Activated gamma-delta T cell treated with anti-CD3 and anti-CD28 coated beads, Interleukin-2, amount 50 U/mL, for 16 hours (primary cell): ENCODE results near the gene FXYD4.

ENCODE experiments used
- DNase-seq: peaks from one replicate; pipeline ENCODE4 v3.0.0-alpha.2; 2020; ENCODE audit warnings: low read depth

FXYD4 gene

DNA sequence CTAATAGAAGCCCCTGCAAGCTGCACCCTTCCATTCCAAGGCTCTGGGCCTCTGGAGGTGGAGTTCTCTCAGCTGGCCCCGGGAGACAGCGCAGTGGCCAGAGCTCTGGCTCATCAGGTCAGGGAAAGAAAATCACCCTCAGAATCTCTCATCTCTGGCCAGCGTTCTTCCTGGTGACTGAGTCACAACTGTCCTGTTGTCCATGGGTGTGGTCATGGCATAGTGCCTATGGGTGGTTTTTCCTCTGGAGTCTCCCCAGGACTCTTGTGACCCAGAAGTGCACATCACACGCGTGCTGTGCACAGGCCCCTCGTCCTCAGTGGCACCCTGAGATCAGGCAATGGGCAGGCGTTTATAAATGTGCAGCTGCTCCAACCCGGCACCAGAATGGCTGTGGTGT, 27.4 kb upstream of the FXYD4 start:
- DNase-seq = no peak

DNA sequence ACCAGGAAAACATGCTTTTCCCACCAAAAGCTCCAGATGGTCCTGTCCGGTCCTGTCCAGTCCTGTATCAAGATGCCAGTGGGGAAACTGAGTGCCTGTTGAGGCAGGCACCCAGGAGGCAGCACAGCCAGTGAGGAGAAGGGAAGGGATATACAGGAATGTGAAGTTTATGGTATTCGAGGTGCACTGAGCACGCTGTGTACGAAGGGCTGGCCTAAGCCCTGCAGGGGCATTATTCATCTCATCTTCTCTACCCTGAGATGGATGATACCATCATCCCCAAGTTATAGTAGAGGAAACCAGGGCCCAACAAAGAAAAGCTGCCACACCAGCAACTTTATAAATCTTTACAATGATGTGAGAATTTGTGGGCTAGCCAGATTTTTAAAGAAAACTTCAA, 23.4 kb upstream of the FXYD4 start:
- DNase-seq = no peak

DNA sequence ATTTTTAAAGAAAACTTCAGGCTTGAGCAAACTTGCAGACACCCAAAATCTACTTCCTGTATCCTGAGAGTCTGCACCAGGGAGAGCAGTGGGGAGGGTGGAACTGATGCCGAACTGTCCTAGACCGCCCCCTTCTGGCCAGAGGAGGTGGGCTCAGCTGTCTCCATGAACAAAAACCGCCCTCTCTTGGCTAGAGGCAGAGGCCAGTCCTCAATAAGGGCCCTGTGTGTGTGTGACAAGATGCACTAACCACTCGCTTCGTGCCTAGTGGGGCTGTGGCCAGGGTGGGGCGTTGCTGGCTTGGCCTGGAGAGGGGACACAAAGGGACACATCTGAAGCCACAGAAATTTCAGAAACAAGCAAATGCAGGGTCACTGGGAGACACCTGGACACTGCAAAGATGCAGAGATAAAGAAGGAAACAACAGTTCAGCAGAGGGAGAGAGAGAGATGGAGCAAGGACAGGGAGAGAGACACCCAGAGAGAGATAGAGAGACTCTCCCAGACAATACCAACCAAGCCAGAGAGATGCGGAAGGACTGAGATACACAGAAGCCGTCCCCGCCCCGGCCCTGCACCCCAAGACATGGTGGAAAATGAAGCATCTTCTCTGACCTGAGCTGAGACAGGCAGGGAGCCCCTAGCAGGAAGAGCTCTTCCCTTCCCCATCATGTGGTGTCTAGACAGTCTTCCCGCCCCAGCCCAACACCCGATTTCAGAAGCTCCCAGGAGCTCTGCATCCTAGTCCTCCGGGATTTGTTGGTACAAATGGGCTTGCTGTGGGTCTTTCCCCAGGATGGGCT, 22.7 kb upstream of the FXYD4 start:
- DNase-seq = peak; percentile 81

DNA sequence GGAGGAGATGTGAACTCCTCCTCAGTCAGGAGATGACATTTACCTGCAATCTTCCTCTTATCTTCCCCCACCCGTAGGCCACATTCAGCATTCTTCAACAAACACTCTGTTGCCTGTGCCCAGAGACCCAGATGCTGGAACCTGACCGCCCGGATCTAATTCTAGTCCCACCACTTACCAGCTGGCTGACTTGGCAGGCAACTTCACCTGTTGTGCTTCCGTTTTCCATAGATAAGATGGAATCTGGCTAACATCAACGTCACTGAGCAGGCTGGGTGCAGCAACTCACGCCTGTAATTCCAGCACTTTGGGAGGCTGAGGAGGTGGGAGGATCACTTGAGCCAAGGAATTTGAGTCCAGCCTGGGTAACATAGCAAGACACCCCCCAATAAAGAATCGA, 21.3 kb upstream of the FXYD4 start:
- no peak for DNase-seq

DNA sequence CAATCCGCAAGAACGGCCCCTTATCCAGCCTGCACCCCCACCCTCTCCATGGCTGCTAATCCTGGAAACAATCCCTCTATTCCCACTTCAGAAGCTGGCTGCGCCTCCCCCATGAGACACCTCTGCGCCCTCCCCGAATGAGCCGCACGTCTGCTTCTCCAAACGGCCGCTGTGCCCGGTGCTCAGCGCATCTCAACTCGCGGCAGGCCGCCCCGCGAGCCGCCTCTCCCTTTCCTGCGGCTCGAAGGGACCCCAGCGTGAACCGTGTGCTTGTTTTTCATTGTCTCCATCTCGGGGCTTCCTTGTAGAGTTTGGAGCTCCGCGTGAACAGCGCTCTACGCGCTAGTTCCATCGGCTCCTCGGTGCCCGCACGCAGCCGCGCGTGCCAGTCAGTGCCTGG, 20.8 kb upstream of the FXYD4 start:
- DNase-seq = no peak

DNA sequence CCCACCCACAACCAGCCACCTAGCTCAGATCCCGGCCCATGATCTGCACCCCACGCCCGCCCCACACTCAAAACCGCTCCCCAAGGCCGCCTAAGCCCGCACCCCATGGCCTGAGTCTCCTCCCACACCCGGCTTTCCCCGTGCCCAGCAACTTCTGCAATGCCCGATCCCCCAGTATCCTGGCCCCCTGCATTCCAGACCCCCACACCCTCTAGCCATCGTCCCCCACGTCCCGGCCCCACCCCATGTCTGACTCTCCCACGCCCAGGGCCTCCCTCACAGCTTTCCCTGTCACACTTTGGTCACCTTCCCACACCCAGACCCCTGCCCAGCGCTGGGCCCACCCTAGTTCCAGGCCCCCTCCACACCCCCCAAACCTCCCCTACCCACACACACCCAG, 20.1 kb upstream of the FXYD4 start:
- no peak for DNase-seq

DNA sequence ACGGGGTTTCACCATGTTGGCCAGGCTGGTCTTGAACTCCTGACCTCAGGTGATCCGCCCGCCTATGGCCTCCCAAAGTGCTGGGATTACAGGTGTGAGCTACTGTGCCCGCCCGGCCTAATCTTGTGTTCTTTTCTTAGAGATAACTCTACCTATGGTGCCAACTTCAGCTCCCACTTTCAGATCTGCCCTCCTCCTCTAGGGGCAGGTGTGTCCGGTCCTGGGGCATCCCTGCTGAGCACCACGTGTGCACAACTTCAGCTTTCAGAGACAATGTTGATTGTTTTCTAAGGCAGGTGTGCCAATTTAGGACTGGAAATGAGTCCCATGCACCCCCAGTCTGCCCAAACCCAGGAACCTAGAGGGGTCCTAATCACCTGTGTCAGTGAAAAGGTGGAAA, 18.5 kb upstream of the FXYD4 start:
- no peak for DNase-seq

DNA sequence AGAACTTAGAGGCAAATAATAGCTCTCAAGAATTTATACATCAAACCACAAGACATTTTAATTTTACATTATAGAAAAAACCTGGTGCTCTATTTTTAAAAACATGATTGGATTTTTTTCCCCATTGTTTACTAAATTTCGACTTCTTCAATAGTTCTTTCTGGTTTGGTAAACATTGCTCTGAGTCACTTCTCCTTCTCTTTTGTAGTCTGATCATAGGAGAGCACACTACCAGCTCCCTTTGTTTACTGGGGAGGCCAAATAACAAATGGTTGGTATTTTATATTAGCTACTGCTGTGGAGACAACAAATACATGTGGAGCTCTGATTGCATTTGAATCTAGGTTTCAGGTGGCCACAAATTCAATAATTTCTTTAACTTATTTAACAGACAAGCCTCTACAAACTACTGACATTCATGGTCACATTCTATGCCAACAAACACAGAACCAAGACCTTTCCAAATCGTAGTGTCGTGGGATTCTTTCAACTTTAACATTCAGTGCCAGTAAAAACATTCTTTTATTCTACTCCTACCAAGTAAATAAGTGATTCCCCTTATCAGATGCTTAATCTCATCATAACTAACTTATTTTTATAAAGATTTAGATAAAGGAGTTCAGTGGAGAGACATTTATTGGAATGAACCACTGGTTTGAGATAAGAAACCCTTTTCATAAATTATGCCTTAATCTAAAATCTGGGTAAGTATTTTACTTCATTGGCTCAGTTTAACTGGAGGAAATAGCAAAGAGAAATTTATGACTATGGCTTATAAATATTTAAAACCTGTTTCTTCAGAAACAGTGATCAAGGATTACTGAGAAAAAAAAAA, 17.7 kb upstream of the FXYD4 start:
- DNase-seq = no peak

DNA sequence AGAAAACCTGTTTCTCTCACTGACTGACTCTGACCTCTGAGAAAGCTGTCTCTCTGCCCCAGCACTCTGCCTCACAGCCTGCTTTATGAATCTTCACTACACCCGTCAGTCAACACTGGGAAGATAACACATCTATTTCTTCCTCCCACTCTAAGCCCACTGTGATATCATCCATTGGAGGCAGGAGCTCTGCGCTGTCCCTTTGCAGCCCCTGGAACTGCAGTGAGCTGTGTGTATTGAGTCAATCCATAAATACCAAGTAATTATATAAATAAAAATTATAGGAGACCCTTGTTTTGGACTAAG, 17.2 kb upstream of the FXYD4 start:
- DNase-seq = no peak

DNA sequence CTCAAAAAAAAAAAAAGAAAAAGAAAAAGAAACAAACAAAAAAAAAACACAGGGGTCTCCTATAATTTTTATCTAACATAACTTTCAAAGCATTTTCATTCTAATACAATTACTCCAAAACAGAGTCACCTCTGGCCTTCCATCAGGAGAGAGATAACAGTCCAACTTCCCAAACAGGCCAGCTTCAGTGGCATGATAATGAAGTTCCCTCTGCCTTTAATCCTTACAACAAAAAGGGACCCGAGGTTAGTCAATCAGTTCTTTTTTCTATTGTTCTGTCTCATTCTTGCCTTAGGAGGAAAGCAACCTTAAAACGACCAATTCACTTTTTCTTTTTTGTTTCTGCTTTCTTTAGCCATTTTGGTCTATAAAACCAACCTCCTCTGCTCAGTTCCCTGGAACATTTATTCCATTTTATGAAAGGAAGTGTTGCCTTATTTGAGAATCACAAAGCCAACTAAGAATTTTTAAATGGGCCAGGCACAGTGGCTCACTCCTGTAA, 16.5 kb upstream of the FXYD4 start:
- no peak for DNase-seq

DNA sequence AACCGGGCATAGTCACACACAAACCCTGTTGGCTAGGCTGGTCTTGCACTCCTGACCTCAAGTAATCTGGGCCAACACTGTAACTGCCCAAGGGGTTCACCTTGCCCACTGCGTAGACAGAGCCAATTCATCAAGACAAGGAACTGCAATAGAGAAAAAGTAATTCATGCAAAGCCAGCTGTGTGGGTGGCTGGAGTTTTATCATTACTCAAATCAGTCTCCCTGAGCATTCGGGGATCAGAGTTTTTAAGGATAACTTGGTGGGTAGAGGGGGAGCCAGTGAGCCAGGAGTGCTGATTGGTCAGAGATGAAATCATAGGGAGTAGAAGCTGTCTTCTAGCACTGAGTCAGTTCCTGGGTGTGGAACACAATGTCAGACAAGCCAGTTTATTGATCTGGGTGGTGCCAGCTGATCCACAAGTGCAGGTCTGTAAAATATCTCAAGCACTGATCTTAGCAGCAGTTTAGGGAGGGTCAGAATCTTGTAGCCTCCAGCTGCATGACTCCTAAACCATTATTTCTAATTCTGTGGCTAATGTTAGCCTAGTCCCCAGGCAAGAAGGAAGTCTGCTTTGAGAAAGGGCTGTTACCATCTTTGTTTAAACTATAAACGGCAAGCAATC, 15.6 kb upstream of the FXYD4 start:
- no peak for DNase-seq

DNA sequence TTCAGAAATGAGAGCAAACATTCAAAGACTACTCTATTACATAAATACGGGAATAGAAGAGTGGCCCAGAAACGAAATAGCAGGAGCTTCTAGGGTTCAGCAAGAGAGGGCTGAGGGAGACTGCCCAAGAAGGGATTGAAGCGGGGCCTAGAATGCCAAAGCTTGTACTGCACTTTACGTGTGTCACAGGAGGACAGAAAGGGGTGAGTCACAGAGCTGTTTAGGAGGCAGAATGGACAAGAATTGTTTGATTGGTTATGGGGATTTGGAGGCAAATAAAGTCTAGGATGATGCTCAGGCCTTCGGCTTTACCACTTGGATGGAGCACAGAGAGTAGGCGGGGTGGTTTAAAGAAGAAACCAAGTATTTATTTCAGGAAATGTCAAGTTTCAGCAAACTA, 11.3 kb upstream of the FXYD4 start:
- DNase-seq = no peak

DNA sequence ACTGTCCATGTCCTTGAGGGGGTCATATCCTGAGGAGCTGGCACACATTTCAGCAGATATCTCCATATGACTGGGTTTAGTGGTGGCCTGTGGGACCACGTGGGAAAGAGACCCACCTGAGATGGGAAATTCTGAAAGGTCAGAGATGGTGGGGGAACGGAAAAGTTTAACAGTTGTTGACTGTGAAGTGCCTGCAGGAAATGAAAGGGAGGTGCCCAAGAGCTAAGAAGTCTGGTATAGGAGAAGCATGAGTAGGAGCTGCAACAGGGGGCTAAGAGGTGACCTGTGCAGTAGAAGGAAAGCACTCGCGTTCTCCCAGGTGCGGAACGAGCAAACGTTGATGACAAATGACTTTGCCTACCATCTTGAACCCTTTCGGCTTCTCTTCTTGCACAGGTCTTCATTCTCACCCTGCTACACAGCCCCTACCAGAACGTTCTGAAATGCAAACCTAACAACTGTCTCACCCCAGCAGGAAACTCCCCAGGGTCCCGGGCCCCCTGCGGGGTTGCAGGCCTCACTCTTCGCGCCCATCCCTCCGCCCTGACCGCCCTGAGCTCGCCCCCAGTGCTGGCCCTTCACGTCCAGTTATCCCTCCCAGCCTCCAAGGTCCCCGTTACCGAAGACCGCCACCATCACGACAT, 9.8 kb upstream of the FXYD4 start:
- no peak for DNase-seq

DNA sequence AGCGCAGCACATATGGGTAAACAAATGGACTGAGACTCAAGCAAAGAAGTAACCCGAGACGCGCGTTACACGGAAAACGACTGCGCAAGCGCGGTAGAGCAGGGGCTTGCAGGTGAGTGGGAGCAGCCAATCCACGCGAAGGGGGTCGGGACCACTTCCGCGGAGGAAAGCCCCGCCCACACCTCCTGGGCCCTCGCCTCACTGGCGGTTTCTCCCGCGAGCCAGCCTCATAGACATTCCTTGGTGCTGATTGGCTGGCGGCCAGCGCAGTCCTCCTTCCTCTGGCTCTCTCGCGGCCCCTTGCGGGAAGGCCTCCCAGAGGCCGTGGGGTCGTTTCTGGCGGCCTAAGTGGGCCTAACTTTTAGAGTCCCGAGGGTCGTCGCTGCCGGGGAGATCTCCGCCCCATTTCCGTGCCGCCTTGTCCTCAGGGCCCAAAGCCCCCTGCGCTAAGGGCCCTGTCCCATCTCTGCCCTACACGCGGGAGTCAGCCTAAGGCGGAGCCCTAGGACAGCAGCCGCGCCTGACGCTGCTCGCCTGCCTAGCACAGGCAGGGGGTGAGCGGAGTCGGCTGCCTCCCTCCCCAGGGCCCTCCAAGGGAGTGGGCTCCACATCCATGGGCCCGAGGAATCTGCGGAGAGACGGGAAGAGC, 9.1 kb upstream of the FXYD4 start:
- peak; percentile 89 for DNase-seq

DNA sequence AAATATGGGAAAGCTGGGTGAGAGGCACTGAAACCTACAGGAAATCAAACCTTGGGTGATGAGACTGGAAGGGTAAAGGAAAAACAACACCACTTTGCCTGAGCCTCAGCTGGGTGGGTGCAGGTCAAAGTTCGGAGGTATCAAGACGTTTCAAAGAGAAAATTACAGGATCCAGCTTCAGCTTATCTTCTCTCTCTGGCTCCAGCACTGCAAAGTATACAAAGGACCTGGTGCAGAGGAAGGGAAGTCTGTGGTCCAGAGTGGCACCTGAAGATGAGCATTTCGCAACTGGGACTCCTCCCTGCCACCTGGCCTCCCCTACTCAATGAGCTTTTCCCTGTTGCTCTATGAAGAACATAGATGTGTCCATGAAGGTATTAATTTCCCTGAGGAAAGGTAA, 6.4 kb upstream of the FXYD4 start:
- DNase-seq = no peak

DNA sequence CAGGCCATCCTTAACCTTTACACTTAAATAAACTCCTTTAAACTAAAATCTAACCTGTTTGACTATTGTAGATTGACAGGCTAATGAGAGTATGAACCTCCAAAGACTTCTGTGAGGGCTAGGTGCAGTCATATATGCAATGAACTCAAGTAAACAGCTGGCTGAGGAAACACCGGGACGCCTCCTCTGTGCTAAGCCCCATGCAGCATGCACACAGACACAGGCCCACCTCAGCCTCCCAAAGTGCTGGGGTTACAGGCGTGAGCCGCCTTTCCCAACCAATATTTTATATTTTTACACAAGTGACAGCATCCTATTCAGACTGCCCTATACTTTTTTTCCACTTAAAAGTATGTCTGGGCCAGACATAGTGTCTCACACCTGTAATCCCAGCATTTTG, 1.5 kb upstream of the FXYD4 start:
- DNase-seq = no peak

DNA sequence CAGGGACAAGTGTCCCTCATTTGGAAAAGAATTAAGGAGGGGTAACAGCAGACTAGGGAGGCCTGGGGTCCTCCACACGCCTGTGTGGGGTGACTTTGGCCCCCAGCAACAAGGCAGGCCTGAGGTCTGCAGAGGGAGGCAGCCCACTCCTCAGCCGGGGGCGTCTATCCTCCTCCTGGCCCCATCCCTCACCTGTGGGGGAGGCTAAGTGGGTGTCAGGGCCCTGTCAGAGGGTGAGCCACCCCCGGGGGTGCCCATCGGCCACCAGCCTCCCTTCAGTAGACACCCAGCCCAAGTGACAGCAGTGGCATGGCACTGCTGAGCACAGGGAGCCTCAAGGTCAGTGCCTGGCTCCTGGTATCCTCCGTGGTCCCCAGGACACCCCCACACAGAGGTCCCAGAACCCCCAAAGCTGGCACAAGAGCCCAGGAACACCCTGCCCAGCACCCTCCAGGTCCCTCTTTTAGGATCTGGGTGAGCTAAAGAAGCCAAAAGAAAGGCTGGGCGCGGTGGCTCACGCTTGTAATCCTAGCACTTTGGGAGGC, 693 bp upstream of the FXYD4 start:
- DNase-seq = no peak

DNA sequence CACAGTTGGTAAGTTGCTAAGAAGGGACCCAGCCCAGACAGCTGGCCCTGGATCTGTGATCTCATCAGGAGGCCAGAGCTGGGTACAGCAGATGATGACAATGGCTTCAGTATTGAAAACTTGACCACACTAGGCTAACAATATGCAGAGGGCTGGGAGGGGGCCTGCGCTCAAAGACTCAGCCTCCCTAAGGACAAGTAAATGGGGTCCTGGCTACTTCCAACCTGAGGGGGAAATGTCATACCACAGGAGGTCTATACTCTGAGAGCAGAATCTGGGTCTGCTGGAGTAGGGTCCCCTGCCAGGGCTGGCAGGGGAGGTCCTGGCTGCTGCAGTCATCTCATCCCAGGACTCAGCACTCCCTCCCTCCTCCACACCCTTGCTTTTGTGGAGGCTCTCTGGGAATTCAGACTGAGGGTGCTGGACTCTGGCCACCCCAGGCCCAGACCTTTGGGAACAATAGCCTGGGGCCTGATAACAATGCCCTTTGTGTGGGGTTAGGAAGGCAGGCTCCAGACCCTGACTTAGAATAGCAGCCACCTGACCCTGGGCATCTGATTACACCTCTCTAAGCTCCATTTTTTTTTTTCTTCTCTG, 1.4 kb downstream of the FXYD4 start:
- DNase-seq = no peak

DNA sequence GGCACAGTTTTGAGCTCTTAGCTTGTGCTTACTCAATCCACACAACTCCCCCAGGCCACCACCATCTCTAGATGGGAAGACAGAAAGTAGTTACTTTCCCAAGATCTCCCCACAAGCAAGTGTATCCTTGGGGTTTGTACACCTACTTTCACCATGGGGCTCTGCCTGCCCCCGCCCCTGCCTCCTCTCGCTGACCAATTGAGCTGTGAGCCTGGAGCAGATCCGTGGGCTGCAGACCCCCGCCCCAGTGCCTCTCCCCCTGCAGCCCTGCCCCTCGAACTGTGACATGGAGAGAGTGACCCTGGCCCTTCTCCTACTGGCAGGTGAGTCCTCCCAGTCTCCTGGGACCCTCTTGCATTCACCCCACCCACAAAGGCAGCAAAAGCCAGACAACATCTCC, 2.0 kb downstream of the FXYD4 start:
- DNase-seq = no peak

DNA sequence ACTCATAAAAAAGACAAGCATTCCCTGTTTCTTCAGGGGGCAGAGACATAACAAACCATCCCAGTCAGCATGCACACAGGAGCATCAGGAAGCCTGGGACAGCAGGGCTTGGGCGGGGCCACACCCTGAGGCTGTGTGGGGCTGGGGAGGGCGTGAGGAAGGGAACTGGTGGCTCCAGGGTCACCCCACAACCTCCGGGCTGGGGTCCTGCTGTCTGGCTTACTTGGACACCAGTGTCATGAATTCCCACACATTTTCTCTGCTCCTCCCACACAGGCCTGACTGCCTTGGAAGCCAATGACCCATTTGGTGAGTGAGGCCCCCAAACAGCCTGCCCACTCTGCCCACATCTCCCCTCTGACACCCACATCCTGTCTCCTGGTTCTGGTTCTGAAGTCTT, 2.8 kb downstream of the FXYD4 start:
- no peak for DNase-seq

DNA sequence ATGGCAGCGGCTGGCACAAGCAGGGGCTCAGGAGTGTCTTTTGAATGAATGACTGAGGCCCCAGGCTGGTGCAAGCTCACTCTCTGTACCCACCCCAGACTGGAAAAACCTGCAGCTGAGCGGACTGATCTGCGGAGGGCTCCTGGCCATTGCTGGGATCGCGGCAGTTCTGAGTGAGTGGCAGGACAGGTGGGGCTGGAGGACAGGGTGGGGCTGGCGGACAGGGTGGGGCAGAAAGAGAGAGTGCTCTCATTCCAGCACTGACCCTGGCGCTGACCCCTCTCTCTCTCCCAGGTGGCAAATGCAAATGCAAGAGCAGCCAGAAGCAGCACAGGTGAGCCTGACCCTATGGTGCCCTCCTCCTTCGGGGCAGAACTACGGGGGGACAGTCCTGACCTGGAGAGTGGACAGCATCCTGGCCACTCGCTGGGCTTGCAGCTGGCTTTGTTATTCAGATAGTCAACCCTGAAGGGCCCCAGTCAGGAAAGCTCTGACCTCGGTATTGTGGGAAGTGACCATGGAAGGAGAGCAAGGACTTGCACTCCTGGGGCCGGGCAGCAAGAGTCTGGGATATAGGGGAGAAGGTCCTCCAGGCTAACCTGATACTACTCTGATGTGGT, 4.1 kb downstream of the FXYD4 start:
- no peak for DNase-seq
